GM18873 (cell line): ENCODE measurements around the gene OSBP.
"Not testable (repeated sequence)": the region's sequence is repeated elsewhere in the genome, so short reads cannot be mapped to it uniquely, and the experiment has no call there.

ENCODE experiments used
- ATAC-seq: cut with Tn5 transposase; IDR thresholded peaks from one replicate; pipeline ENCODE4 v1.9.1; 2021; ENCODE audit warnings: mild to moderate bottlenecking, moderate library complexity, moderate number of reproducible peaks; ENCODE audit not compliant: unreplicated experiment, low FRiP score

OSBP gene, protein sequence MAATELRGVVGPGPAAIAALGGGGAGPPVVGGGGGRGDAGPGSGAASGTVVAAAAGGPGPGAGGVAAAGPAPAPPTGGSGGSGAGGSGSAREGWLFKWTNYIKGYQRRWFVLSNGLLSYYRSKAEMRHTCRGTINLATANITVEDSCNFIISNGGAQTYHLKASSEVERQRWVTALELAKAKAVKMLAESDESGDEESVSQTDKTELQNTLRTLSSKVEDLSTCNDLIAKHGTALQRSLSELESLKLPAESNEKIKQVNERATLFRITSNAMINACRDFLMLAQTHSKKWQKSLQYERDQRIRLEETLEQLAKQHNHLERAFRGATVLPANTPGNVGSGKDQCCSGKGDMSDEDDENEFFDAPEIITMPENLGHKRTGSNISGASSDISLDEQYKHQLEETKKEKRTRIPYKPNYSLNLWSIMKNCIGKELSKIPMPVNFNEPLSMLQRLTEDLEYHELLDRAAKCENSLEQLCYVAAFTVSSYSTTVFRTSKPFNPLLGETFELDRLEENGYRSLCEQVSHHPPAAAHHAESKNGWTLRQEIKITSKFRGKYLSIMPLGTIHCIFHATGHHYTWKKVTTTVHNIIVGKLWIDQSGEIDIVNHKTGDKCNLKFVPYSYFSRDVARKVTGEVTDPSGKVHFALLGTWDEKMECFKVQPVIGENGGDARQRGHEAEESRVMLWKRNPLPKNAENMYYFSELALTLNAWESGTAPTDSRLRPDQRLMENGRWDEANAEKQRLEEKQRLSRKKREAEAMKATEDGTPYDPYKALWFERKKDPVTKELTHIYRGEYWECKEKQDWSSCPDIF

DNA sequence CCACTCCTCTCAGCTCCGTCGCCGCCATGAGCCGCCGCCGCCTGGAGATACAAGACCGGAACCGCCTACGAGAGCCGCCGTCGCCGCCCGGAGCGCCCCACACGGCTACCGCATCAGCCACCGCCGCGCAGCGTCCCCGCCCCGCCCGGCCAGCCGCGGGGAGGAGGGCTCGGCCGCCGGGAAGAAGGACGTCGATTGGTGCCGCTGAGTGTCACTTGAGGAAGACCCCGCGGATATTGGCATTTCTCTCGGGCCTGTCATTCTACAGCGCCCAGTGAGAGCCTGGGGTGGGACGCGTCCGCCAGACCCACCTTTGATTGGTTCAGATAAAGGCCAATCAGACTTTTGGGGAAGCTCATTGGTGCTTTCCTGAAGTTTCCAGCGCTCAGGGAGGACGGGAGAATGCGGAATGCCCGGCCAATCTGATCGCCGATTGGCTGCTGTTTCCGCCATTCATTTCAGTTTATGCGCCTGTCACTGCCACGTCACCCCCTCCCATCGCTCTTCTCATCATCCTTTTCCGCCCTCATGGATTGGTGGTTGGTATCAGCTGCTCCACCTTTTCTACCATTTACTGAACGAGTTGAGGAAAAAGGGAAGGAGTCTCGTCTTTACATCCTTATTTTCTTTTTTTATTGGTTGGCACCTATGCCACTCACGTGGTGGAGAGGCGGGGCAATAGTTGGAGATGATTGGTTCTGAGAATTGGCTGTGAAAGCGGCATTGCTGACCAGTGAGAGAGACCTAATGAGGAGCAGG, at the start of gene OSBP:
OSBP (minus strand) TSS at position 138 of the 759 bp plus-strand sequence; CDS start at position 28, 110 bp downstream.
- ATAC-seq = peak; percentile 89

DNA sequence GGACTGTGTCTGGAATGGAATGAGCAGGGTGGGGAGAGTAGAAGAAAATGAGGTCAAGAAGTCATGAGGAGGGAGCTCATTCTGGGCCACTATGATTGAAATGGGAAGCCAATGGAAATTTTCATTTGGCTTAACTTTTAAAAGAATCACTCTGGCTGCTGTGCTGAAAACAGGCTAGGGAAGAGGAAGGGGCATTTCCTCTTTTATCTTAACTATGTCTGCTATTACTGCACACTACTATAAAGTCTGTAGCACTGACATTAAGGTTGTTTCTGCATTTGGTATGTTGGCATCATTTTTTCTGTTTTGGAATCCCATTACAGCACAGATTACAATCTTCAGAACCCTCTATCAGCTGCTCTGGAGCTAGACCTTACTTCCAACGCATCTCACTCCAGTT, 45.0 kb upstream of the OSBP start:
- no peak for ATAC-seq

GRCh38 chr11:59659981-59660380, 44.4 kb upstream of the OSBP start:
- no peak for ATAC-seq

- no peak for ATAC-seq
Observed at GRCh38 chr11:59658036-59658435, 42.5 kb upstream of the OSBP start.

- ATAC-seq = no peak
Observed at GRCh38 chr11:59654893-59655292, 39.3 kb upstream of the OSBP start.

DNA sequence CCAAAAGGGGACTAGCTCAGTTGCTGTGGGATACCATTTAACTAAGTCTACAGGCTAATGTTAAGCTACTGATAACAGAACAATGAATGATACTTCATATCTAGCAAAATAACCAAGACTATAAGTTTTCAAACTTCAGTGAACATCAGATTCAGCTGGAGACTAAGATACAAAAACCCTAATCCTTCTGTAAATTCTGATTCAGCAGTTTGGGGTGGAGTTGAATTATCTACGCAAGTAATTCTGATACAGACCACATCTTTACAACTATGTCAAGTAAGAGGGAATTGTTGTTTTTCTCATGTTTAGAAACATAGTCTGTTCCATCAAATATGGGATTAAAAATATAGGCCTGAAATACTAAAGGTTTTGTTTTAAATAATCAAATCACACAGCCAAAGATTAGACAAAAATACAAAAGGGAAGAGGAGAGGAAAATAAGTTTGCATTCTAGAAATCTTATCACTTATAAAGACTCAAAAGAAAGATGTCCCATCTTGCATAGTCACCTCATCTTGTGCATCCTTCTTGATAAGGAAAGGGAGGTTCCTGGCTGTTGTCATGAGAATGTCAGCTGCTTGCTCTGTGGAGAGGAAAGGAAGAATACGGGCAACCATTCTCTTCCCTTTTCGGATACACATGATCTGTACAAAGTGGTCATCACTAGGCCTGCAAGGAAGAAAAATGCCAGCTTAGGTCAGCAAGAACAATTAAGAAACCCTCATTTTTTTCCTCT, 31.8 kb upstream of the OSBP start:
- no peak for ATAC-seq

DNA sequence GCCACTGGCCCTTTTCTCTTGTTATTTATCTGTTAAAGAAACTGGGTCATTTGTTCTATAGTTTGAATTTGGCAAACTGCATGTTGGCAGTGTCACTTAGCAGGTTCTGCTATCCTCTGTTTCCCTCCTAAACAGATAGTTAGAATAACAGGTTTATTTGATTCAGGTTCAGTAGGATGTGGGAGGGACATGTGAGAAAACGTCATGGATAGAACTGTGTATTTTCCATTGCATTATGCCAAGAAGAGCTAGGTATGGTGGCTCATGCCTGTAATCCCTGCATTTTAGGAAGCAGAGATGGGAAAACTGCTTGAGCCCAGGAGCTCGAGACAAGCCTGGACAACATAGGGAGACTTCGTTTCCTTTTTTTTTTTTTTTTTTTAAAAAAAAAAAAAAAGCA, 29.0 kb upstream of the OSBP start:
- ATAC-seq = no peak

DNA sequence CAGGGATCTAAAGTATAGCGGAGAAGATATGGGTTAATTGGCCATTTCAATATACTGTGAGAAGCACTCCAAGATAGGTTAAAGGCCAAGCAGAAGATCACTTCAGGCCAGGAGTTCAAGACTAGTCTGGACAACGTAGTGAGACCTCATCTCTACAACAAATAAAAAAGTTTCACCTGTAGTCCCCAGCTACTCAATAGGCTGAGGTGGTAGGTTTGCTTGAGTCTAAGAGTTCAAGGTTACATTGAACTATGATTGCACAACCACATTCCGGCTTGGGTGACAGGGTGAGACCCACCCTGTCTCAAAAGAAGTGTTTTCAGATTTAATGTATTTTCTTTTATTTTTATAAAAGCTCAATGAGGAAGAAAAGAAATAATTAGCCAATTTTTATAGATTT, 27.8 kb upstream of the OSBP start:
- ATAC-seq = no peak

DNA sequence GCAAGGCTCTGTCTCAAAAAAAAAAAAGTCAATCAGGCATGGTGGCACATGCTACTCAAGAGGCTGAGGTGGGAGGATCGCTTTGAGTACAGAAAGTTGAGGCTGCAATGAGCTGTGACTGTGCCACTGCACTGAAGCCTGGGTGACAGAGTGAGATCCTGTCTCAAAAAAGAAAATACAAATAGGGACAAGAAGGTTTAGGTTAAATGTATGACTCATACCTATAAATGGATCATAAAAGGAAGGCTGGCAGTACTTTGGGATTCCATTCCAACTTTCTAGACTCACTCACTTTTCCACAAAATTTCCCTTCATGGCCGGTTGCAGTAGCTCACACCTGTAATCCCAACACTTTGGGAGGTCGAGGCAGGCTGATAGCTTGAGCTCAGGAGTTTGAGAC, 25.6 kb upstream of the OSBP start:
- ATAC-seq = no peak

DNA sequence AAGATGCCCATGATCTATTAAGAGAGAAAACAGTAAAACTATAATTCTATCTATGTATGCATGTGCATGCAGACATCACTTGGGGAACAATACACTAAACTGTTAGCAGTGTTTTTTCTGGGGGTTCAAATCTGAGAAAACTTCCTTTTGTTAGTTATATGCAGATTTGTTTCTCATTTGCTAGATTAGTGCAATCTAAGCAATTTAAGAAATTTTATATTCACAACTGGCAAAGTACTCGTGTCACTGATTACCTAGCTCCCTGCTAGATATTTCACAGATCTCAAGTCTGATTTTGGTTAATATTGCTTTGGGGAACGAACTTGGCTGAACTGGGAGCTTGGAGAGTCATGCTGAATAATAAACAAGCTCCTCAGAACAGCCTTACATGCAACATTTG, 14.9 kb upstream of the OSBP start:
- no peak for ATAC-seq

GRCh38 chr11:59629996-59630395, 14.4 kb upstream of the OSBP start:
- ATAC-seq = no peak

GRCh38 chr11:59626969-59627368, 11.4 kb upstream of the OSBP start:
- not testable (repeated sequence) for ATAC-seq

DNA sequence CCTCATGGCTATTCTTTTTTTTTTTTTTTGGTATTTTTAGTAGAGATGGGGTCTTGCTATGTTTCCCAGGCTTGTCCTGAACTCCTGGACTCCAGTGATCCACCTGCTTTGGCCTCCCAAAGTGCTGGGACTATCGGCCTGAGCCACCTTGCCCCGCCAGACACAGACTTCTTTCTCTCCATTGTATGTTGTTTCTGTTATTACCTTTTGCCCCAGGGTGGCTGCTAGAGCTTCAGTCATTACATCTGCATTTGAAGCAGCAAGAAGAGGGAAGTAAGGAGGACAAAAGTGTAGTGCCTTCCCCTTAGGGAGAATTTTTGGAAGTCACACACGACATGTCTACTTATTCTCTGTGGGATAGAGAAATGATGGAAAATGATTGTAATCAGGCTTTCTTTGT, 10.1 kb upstream of the OSBP start:
- ATAC-seq = no peak

DNA sequence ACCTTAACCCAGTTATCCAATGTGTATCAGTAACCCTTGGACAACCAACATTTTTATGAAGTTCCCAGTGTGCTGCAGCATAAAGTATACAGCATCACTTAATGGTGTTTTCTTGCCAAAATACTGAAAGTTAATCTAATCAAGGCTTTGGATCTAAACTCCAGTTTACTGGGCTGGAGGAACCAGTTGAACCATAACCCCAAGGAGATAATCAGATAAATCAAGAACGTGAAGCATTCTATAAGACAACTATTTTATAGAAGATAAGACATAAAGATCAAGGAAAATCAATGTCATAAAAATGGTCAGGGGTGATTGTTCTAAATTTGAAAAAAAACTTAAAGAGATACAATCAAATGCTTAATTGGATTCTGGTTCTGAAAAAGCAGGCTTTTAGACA, 2.3 kb upstream of the OSBP start:
- no peak for ATAC-seq

DNA sequence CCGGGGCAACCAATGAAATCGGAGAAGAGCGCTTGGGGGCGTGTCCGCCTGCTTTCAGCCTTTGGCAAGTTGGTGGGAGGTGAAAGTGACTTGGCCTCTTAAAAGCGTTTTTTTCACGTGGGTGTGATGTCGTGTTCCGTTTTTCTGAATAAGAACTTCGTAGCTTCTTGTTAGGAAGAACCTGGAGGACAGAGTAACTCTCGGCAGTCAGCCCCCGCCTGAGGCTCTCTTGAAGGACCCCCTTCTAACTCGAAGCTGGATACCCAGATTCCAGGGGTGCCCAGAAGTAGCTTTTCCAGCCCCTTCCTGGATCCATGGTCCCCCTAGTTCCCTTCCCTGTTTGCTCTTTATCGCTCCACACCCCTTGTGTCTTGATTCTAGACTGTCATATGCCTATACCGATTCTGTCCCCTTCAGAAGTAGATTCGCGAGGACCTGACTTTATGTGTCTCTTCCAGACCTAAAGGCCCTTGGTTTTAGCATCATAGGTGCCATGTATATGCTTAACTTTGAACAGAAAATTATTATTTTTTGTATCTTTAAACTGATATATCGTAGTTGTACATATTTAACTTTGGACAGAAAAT, 915 bp upstream of the OSBP start:
- no peak for ATAC-seq

DNA sequence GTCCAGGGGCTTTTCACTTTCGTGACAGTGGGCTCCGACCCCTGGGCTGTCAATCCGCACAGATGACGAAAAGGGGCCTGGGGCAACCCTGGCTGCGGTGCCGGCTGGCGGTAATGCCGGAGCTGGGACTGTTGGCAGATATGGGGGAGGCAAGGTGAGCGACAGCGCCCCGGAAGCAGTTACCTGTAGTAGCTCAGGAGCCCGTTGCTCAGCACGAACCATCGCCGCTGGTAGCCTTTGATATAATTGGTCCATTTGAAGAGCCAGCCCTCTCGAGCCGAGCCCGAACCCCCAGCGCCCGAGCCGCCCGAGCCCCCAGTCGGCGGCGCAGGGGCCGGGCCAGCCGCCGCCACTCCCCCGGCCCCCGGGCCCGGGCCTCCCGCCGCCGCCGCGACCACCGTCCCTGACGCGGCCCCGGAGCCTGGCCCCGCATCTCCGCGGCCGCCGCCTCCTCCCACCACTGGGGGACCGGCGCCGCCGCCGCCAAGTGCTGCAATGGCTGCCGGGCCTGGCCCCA, 396 bp downstream of the OSBP start:
- no peak for ATAC-seq

- ATAC-seq = no peak
Observed at GRCh38 chr11:59614277-59615119, 1.1 kb downstream of the OSBP start.

- no peak for ATAC-seq
Observed at GRCh38 chr11:59611570-59612565, 3.7 kb downstream of the OSBP start.
